ENCODE data around the gene IQCB1. TPM values are rescaled to one million over a fixed set of nuclear protein-coding genes. Genes with fewer than 3 reads are reported as not detected.
A peak's percentile ranks its signal among the peaks of the same experiment; 100 is the strongest.

IQCB1 gene
- total RNA-seq, 4 donors from 2014 or later = 4.5 to 52.1 (median 29.1) TPM

- H3K27me3 ChIP-seq = no peaks in the 10 kb centered on the region
- H3K4me1 ChIP-seq = peaks cover 11 to 16% (median 14%) of the 10 kb centered on the region in 4 donors
- TF ChIP-seq CTCF (IDR thresholded peaks at IDR 0.05) = no peak
- no peak for TF ChIP-seq POLR2AphosphoS5 (IDR thresholded peaks at IDR 0.05)
- no peak for TF ChIP-seq EP300 (IDR thresholded peaks at IDR 0.05; ENCODE audit: low read depth)
- TF ChIP-seq POLR2A (IDR thresholded peaks at IDR 0.05) = no peak
- in situ Hi-C loops (cut with MboI; ENCODE audit: low pct_ligation_motif_present in 1 of 4, low pct_unique_long_range_greater_than_20kb in 1 of 4, low sequenced_read_pairs in 3 of 4) (no loop called here), intact Hi-C loops (cut with DNase I; ENCODE audit: low total_unique reads) (no loop called here)
- no peak overlapping the region for H3K27ac ChIP-seq
- no peaks in the 10 kb centered on the region for H3K9me3 ChIP-seq
- no peak for DNase-seq
- 73 to 86% methylated on average over 1 of the region's 1 CpG for WGBS, 2 donors (ENCODE audit: low coverage in 1 of 2)
- no peaks in the 10 kb centered on the region for H3K36me3 ChIP-seq
- no peak overlapping the region for H3K4me3 ChIP-seq
Observed at GRCh38 chr3:121752772-121753171, 82.1 kb downstream of the IQCB1 start.

- Histone ChIP-seq H3K36me3 (no peaks in the 10 kb centered on the region), H3K27me3 (no peaks in the 10 kb centered on the region), H3K4me3 (no peak overlapping the region), H3K4me1 (peaks cover 15 to 21% (median 17%) of the 10 kb centered on the region in 4 donors), H3K27ac (no peak overlapping the region), H3K9me3 (no peaks in the 10 kb centered on the region)
- in situ Hi-C loops (cut with MboI; ENCODE audit: low pct_ligation_motif_present in 1 of 4, low pct_unique_long_range_greater_than_20kb in 1 of 4, low sequenced_read_pairs in 3 of 4) (no loop called here), intact Hi-C loops (cut with DNase I; ENCODE audit: low total_unique reads) (no loop called here)
- WGBS, 2 donors (ENCODE audit: low coverage in 1 of 2) = 69 to 77% methylated on average over 1 of the region's 1 CpG
- no peak for TF ChIP-seq CTCF (IDR thresholded peaks at IDR 0.05)
- TF ChIP-seq POLR2A (IDR thresholded peaks at IDR 0.05) = no peak
- TF ChIP-seq EP300 (IDR thresholded peaks at IDR 0.05; ENCODE audit: low read depth) = no peak
- no peak for TF ChIP-seq POLR2AphosphoS5 (IDR thresholded peaks at IDR 0.05)
- no peak for DNase-seq
Observed at GRCh38 chr3:121752261-121752660, 82.6 kb downstream of the IQCB1 start.

GRCh38 chr3:121750087-121750415 lies 84.8 kb downstream of the IQCB1 start:
- Histone ChIP-seq H3K27ac (peak overlapping the region; percentile 90 to 97 (median 94)), H3K9me3 (no peaks in the 10 kb centered on the region), H3K36me3 (no peaks in the 10 kb centered on the region), H3K4me1 (peaks cover 18 to 35% (median 21%) of the 10 kb centered on the region in 4 donors), H3K27me3 (no peaks in the 10 kb centered on the region), H3K4me3 (peak overlapping the region; percentile 40 to 87 (median 72))
- no peak for DNase-seq
- TF ChIP-seq CTCF (IDR thresholded peaks at IDR 0.05) (no peak), EP300 (IDR thresholded peaks at IDR 0.05; ENCODE audit: low read depth) (no peak), POLR2A (IDR thresholded peaks at IDR 0.05) (no peak), POLR2AphosphoS5 (IDR thresholded peaks at IDR 0.05) (no peak)
- in situ Hi-C loops (cut with MboI; ENCODE audit: low pct_ligation_motif_present in 1 of 4, low pct_unique_long_range_greater_than_20kb in 1 of 4, low sequenced_read_pairs in 3 of 4) = no loop called here
- intact Hi-C loops (cut with DNase I; ENCODE audit: low total_unique reads) = no loop called here
- 0 to 1% methylated on average over 9 of the region's 9 CpGs for WGBS, 2 donors (ENCODE audit: low coverage in 1 of 2)

GRCh38 chr3:121749276-121750086 lies 85.4 kb downstream of the IQCB1 start, which contains the start of gene GOLGB1:
TSS of gene GOLGB1 (minus strand) at chr3:121749741. CDS start at chr3:121730971, 18,770 bp downstream.
- Histone ChIP-seq H3K27ac (peak within 1 kb of the TSS; percentile 90 to 97 (median 94)), H3K36me3 (no peaks in the 10 kb centered on the region), H3K9me3 (no peaks in the 10 kb centered on the region), H3K27me3 (no peaks in the 10 kb centered on the region), H3K4me1 (peaks cover 18 to 35% (median 21%) of the 10 kb centered on the region in 4 donors), H3K4me3 (peak within 1 kb of the TSS; percentile 66 to 94 (median 82))
- intact Hi-C loops (cut with DNase I; ENCODE audit: low total_unique reads) (no loop called here), in situ Hi-C loops (cut with MboI; ENCODE audit: low pct_ligation_motif_present in 1 of 4, low pct_unique_long_range_greater_than_20kb in 1 of 4, low sequenced_read_pairs in 3 of 4) (no loop called here)
- TF ChIP-seq POLR2A (IDR thresholded peaks at IDR 0.05) = peak; percentile 100
- TF ChIP-seq EP300 (IDR thresholded peaks at IDR 0.05; ENCODE audit: low read depth) = no peak
- peak; percentile 99 to 100 (median 100) for TF ChIP-seq POLR2AphosphoS5 (IDR thresholded peaks at IDR 0.05)
- peak in 1 of 5 experiments; percentile 24 for TF ChIP-seq CTCF (IDR thresholded peaks at IDR 0.05)
- 0 to 1% methylated on average over 2 to 51 of the region's 51 CpGs for WGBS, 2 donors (ENCODE audit: low coverage in 1 of 2)
- DNase-seq = peak; percentile 95

All from transverse colon (tissue), 4 donors.